ENCODE data around the gene COL4A2. TPM values are rescaled to one million over a fixed set of nuclear protein-coding genes. Genes with fewer than 3 reads are reported as not detected.

Gene COL4A2
- total and polyA plus RNA-seq, 11 donors = 92.4 to 377 (median 166) TPM

DNA sequence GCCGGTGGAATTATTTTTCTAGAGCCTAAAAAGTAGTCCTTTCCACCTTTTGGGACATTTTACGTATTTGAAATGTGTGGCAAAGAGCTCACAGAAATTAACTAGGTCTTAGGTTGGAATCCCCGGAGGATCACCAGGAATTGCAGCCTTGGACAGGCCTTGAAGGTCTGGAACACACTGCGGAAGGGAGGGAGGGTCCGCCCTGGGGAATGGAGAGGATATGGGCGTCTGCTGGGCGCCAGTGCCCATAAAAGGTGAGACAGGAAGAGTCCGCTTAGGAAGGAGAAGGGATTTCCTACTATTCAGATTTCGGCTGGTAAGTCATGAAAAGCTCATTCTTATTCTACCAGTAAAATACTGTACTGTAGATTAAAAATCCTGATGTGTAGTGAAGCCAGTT, 111.9 kb downstream of the COL4A2 start:
- intact Hi-C loops (cut with DNase I) = loop anchor here in 2 of 10 donors (5.0 to 10.0 kb wide), 2 partner anchors 112 to 114 kb away; partner anchors contain the start of genes COL4A1 (in 2 of the 2) and COL4A2 (in 2 of the 2)
- no peaks in the 10 kb centered on the region for H3K9me3 ChIP-seq
- peak overlapping the region; percentile 15 to 95 (median 69) for H3K27ac ChIP-seq
- TF ChIP-seq POLR2A (IDR thresholded peaks at IDR 0.05) = no peak
- TF ChIP-seq, protein P1, sequence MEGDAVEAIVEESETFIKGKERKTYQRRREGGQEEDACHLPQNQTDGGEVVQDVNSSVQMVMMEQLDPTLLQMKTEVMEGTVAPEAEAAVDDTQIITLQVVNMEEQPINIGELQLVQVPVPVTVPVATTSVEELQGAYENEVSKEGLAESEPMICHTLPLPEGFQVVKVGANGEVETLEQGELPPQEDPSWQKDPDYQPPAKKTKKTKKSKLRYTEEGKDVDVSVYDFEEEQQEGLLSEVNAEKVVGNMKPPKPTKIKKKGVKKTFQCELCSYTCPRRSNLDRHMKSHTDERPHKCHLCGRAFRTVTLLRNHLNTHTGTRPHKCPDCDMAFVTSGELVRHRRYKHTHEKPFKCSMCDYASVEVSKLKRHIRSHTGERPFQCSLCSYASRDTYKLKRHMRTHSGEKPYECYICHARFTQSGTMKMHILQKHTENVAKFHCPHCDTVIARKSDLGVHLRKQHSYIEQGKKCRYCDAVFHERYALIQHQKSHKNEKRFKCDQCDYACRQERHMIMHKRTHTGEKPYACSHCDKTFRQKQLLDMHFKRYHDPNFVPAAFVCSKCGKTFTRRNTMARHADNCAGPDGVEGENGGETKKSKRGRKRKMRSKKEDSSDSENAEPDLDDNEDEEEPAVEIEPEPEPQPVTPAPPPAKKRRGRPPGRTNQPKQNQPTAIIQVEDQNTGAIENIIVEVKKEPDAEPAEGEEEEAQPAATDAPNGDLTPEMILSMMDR (IDR thresholded peaks at IDR 0.05) = no peak
- H3K36me3 ChIP-seq = peaks cover 0 to 20% (median 0%) of the 10 kb centered on the region in 9 donors
- DNase-seq (peak in 4 of 5 donors; percentile 72 to 78 (median 75)), ATAC-seq (peak; percentile 15 to 74 (median 36))
- WGBS, 4 donors = 54 to 74% (median 65%) methylated on average over 9 of the region's 9 CpGs
- H3K4me1 ChIP-seq = peaks cover 16 to 86% (median 61%) of the 10 kb centered on the region in 12 donors
- peak overlapping the region in 1 of 12 donors; percentile 1 for H3K4me3 ChIP-seq
- H3K27me3 ChIP-seq = peaks cover 0 to 5% (median 0%) of the 10 kb centered on the region in 9 donors

DNA sequence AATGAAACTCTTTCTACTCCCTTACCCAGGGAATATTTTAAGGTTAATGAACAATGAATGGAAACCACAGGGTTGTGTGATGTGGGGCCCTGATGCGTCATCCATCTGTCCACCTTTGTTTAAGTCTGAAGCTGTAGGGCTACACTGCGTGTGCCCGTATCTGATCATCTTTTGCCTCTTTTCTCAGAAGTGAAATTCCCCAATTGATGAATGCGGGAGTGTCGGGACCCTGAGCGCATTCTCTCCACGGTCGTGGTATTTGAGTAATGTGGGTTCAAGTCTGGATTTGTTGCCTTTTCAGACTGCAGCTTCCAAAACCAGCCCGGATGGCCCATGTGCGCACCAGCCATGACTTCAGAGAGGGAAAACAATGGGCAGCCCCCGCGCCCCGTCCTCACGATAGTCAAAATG, 112.3 kb downstream of the COL4A2 start:
- 67 to 79% (median 72%) methylated on average over 14 of the region's 14 CpGs for WGBS, 4 donors
- no peaks in the 10 kb centered on the region for H3K9me3 ChIP-seq
- H3K36me3 ChIP-seq = peaks cover 0 to 20% (median 0%) of the 10 kb centered on the region in 9 donors
- TF ChIP-seq, protein P1 (IDR thresholded peaks at IDR 0.05) = no peak
- TF ChIP-seq POLR2A (IDR thresholded peaks at IDR 0.05) = no peak
- H3K4me1 ChIP-seq = peaks cover 16 to 87% (median 61%) of the 10 kb centered on the region in 12 donors
- DNase-seq (no peak), ATAC-seq (peak in 1 of 4 donors; percentile 21)
- peak overlapping the region; percentile 18 to 95 (median 66) for H3K27ac ChIP-seq
- H3K4me3 ChIP-seq = peak overlapping the region in 1 of 12 donors; percentile 1
- peaks cover 0 to 7% (median 0%) of the 10 kb centered on the region in 9 donors for H3K27me3 ChIP-seq
- intact Hi-C loops (cut with DNase I) = loop anchor here in 2 of 10 donors (5.0 to 10.0 kb wide), 2 partner anchors 112 to 115 kb away; partner anchors contain the start of genes COL4A1 (in 2 of the 2) and COL4A2 (in 2 of the 2)

DNA sequence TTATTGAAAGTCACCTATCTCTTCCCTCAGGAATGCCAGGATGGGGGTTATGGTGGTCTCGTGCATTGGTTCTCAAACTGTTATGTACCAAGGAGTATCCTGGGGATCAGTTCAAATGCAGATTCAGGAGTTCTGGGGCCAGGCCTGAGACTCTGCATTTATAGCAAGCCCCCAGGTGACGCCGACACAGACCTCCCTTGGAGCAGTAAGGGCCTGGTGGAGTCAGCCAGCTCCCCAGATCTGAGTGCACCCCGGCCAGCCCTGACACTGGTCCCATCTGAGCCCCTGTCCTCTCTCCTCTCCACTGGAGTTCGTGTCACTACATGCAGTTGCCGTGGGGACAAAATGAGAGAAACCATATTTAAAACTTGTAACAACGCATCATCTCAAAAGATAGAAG, 112.9 kb downstream of the COL4A2 start:
- WGBS, 4 donors = 74 to 82% (median 81%) methylated on average over 5 to 7 of the region's 7 CpGs
- intact Hi-C loops (cut with DNase I) = loop anchor here in 2 of 10 donors (5.0 to 10.0 kb wide), 2 partner anchors 113 to 115 kb away; partner anchors contain the start of genes COL4A1 (in 2 of the 2) and COL4A2 (in 2 of the 2)
- peak overlapping the region in 11 of 12 donors; percentile 48 to 95 (median 68) for H3K27ac ChIP-seq
- peaks cover 0 to 25% (median 3%) of the 10 kb centered on the region in 9 donors for H3K36me3 ChIP-seq
- TF ChIP-seq, protein P1 (IDR thresholded peaks at IDR 0.05) = no peak
- no peak for TF ChIP-seq POLR2A (IDR thresholded peaks at IDR 0.05)
- ATAC-seq = no peak
- DNase-seq = no peak
- peaks cover 16 to 87% (median 59%) of the 10 kb centered on the region in 12 donors for H3K4me1 ChIP-seq
- H3K4me3 ChIP-seq = no peak overlapping the region
- H3K9me3 ChIP-seq = no peaks in the 10 kb centered on the region
- peaks cover 0 to 7% (median 0%) of the 10 kb centered on the region in 9 donors for H3K27me3 ChIP-seq

DNA sequence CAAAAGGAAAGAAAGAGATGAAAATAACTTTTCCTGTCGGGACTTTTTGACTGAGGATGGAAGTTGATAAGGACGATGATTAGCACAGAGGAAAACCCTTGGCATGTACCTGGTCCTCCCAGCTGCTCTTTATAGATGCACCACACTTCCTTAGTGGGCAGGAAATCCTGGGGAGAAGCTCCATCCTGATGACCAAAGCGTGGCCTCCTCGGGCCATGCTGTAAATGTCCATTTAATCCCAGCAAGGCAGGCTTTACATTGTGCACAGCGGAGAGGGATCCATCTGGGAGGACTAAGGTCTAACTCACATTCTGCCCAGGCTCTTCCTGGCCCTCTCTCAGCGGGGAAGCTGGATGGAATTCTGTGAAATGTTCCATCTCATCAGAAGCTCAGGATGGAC, 113.5 kb downstream of the COL4A2 start:
- WGBS, 4 donors = 41 to 55% (median 51%) methylated on average over 6 of the region's 6 CpGs
- intact Hi-C loops (cut with DNase I) = no loop called here
- Histone ChIP-seq H3K36me3 (peaks cover 0 to 30% (median 10%) of the 10 kb centered on the region in 9 donors), H3K9me3 (no peaks in the 10 kb centered on the region), H3K27ac (peak overlapping the region in 4 of 12 donors; percentile 21 to 95 (median 72)), H3K27me3 (peaks cover 0 to 7% (median 0%) of the 10 kb centered on the region in 9 donors), H3K4me3 (no peak overlapping the region), H3K4me1 (peaks cover 16 to 81% (median 55%) of the 10 kb centered on the region in 12 donors)
- TF ChIP-seq, protein P1 (IDR thresholded peaks at IDR 0.05) = no peak
- TF ChIP-seq POLR2A (IDR thresholded peaks at IDR 0.05) = no peak
- ATAC-seq (no peak), DNase-seq (no peak)
